K562 (cell line): ENCODE measurements around the gene STK24. TPM values are rescaled to one million over a fixed set of nuclear protein-coding genes. Genes with fewer than 3 reads are reported as not detected.

Source experiments
- ATAC-seq: fragments of 200-7000 bp; cut with Tn5 transposase; 3 replicates; pipeline ENCODE4 v1.9.1; 2020; ENCODE audit warnings: moderate library complexity
- BruUV-seq: library from RNA; stranded (reverse); fragments of 400-500 nt; replicated peaks from 2 replicates; lab custom pipeline; 2021; lab: Mats Ljungman, UMichigan
- CTCF ChIA-PET: fragments of 300-600 bp; formaldehyde crosslinking; extraction: SDS; loops from one replicate; lab custom pipeline; 2021; ENCODE audit warnings: low intra/inter-chr PET ratio; lab: Yijun Ruan, JAX
- POLR2A ChIA-PET: fragments of 300-600, 350-650 bp; sonication (Branson Sonifier 250); formaldehyde crosslinking; extraction: SDS; loops from one replicate; lab custom pipeline; 2021; ENCODE audit warnings: antibody characterized with exemption, inconsistent platforms; lab: Yijun Ruan, JAX
- DNase-seq, 4 experiments: peaks; one replicate each; pipeline versions ENCODE4 v3.0.0 to v3.0.0-alpha.2; 2011 to 2018; ENCODE audit warnings: low spot score in 3 of 4, mixed read lengths in 3 of 4; ENCODE audit errors: extremely low read depth in 1 of 4
- FAIRE-seq: peaks from 2 replicates; lab custom pipeline; 2011; peaks lifted over from hg19 to GRCh38; lab: Jason Lieb, UNC
- H2AFZ ChIP-seq: 2 replicates; pipeline ENCODE4 v1.6.0; 2011; ENCODE audit warnings: low read depth, low read length, control low read depth, inconsistent platforms
- H3K27ac ChIP-seq: fragments of 200-600 bp; 3 replicates; pipeline ENCODE4 v1.8.0; 2011; ENCODE audit warnings: low read depth, mild to moderate bottlenecking, control low read depth, inconsistent platforms, low read length, moderate library complexity, mixed read lengths; ENCODE audit errors: extremely low read depth
- H3K27me3 ChIP-seq, 2 experiments: fragments of 300-600 bp in 1 of 2; 2 replicates in 1 of 2; 3 replicates in 1 of 2; pipeline versions ENCODE4 v1.6.0 to v1.8.0; 2011; ENCODE audit warnings: inconsistent platforms in 2 of 2, low read length in 2 of 2, mild to moderate bottlenecking in 1 of 2, mixed read lengths in 1 of 2, moderate library complexity in 1 of 2; ENCODE audit not compliant: control insufficient read depth in 2 of 2, insufficient read depth in 2 of 2
- H3K36me3 ChIP-seq: fragments of 300-600 bp; 3 replicates; pipeline ENCODE4 v1.8.0; 2011; ENCODE audit warnings: mild to moderate bottlenecking, low read length, inconsistent platforms; ENCODE audit not compliant: control insufficient read depth, insufficient read depth
- H3K4me1 ChIP-seq, 2 experiments: fragments of 200-600 bp in 1 of 2; replicated peaks in 1 of 2; 2 replicates in 1 of 2; 3 replicates in 1 of 2; pipeline versions ENCODE4 v1.5.1 to v1.8.0; 2011; ENCODE audit warnings: inconsistent platforms in 2 of 2, low read length in 2 of 2, mild to moderate bottlenecking in 1 of 2, mixed read lengths in 1 of 2, moderate library complexity in 1 of 2; ENCODE audit not compliant: control insufficient read depth in 2 of 2, insufficient read depth in 2 of 2
- H3K4me2 ChIP-seq: 2 replicates; pipeline ENCODE4 v1.6.1; 2011; ENCODE audit warnings: low read length, control low read depth, inconsistent platforms, mixed read lengths; ENCODE audit not compliant: insufficient read depth
- H3K4me3 ChIP-seq: fragments of 200-600 bp; sonication (generic), shearing (Covaris generic); 2 replicates; pipeline ENCODE4 v1.5.1; 2016; ENCODE audit warnings: control low read depth, inconsistent platforms
- H3K79me2 ChIP-seq: fragments of 200-600 bp; 3 replicates; pipeline ENCODE4 v1.8.0; 2011; ENCODE audit warnings: low read length, inconsistent platforms; ENCODE audit not compliant: control insufficient read depth, insufficient read depth
- H3K9ac ChIP-seq, 2 experiments: 2 replicates each; pipeline versions ENCODE4 v1.6.0 to v1.6.1; 2011; ENCODE audit warnings: low read depth in 2 of 2, low read length in 2 of 2, control low read depth in 1 of 2, inconsistent platforms in 1 of 2, mild to moderate bottlenecking in 1 of 2, mixed read lengths in 1 of 2; ENCODE audit not compliant: insufficient read depth in 1 of 2
- H3K9me1 ChIP-seq: one replicate; pipeline ENCODE4 v1.6.0; 2011; ENCODE audit warnings: inconsistent platforms, mild to moderate bottlenecking, low read length, moderate library complexity; ENCODE audit not compliant: control insufficient read depth, insufficient read depth
- H3K9me3 ChIP-seq: replicated peaks from 2 replicates; pipeline ENCODE4 v1.5.1; 2011; ENCODE audit warnings: low read depth, low read length, inconsistent platforms; ENCODE audit not compliant: control insufficient read depth, insufficient read depth
- H4K20me1 ChIP-seq: replicated peaks from 2 replicates; pipeline ENCODE4 v1.6.1; 2011; ENCODE audit warnings: low read length, inconsistent platforms, mixed read lengths; ENCODE audit not compliant: control insufficient read depth, insufficient read depth
- C11orf30 ChIP-seq: fragments of 450-650 bp; IDR thresholded peaks from 2 replicates; pipeline ENCODE4 v1.6.1; 2016; ENCODE audit warnings: low read depth, mild to moderate bottlenecking
- CHD4 ChIP-seq: fragments of 200-600 bp; sonication (generic); IDR thresholded peaks from 3 replicates; pipeline ENCODE4 v1.6.1; 2012; ENCODE audit warnings: low read depth, mild to moderate bottlenecking, mixed read lengths, low read length, inconsistent platforms; ENCODE audit not compliant: insufficient read depth, insufficient replicate concordance, poor library complexity, severe bottlenecking
- HINFP ChIP-seq: fragments of 450-650 bp; conservative IDR thresholded peaks from 2 replicates; pipeline ENCODE4 v1.6.1; 2016; ENCODE audit warnings: missing genetic modification characterization, low read depth, mild to moderate bottlenecking, control low read depth, missing compliant biosample characterization
- MAFF ChIP-seq: IDR thresholded peaks from 2 replicates; pipeline ENCODE4 v1.6.1; 2012; ENCODE audit warnings: low read length, improper control_type of control experiment
- MAFG ChIP-seq: fragments of 450-650 bp; conservative IDR thresholded peaks from 2 replicates; pipeline ENCODE4 v1.6.1; 2016; ENCODE audit warnings: missing genetic modification characterization, missing compliant biosample characterization
- PML ChIP-seq: IDR thresholded peaks from 2 replicates; pipeline ENCODE4 v1.6.1; 2012; ENCODE audit warnings: low read length, inconsistent platforms
- POU5F1 ChIP-seq: fragments of 150-350 bp; IDR thresholded peaks from 2 replicates; pipeline ENCODE4 v1.6.1; 2014; ENCODE audit warnings: borderline replicate concordance, low read length, low read depth, mild to moderate bottlenecking; ENCODE audit not compliant: partially characterized antibody
- RBM39 ChIP-seq: fragments of 200-400 bp; formaldehyde crosslinking; optimal IDR thresholded peaks from 2 replicates; pipeline ENCODE3; 2018; ENCODE audit warnings: low read depth, low read length
- SMARCE1 ChIP-seq: fragments of 450-650 bp; IDR thresholded peaks from 2 replicates; pipeline ENCODE4 v1.7.1; 2016; ENCODE audit warnings: mild to moderate bottlenecking
- SREBF2 ChIP-seq: sonication (generic); formaldehyde crosslinking; IDR thresholded peaks from 2 replicates; pipeline ENCODE4 v1.4.0; 2020; ENCODE audit warnings: mild to moderate bottlenecking, missing genetic modification reagents
- ZNF217 ChIP-seq: sonication (generic); formaldehyde crosslinking; IDR thresholded peaks from 2 replicates; pipeline ENCODE4 v1.8.0; 2022; ENCODE audit warnings: mild to moderate bottlenecking, missing genetic modification reagents
- ZNF316 ChIP-seq: fragments of 450-650 bp; IDR thresholded peaks from 2 replicates; pipeline ENCODE4 v1.6.1; 2016
- WGBS: fragments of 100-300 bp; shearing (Covaris generic); methylation state at CpG from one replicate; pipeline ENCODE4 v1.1.6; 2016; ENCODE audit warnings: low coverage, mixed read lengths; ENCODE audit not compliant: insufficient coverage; ENCODE audit errors: missing lambda C conversion rate; 5-methylcytosine and 5-hydroxymethylcytosine counted together
- in situ Hi-C: fragments of 300-500 bp; cut with MboI; formaldehyde crosslinking; loops from 4 replicates; pipeline ENCODE4 v1.15.0; 2018; ENCODE audit warnings: inconsistent platforms, mixed read lengths
- intact Hi-C: fragments of 100-400 bp; cut with micrococcal nuclease; formaldehyde crosslinking; loops from 2 replicates; pipeline ENCODE4 v1.14.2; 2022
- polyA plus RNA-seq, 8 experiments: library from polyadenylated mRNA; depleted of rRNA in 4 of 8; stranded (reverse) in 5 of 8; unstranded in 3 of 8; fragments of >200 nt; fragmentation: Nextera tagmentation in 2 of 8; fragmentation: Illumina TruSeq in 1 of 8; extraction: Ambion mirVana in 2 of 8; extraction: Trizol in 1 of 8; gene quantifications; 2 replicates each; pipeline versions ENCODE4 v1.2.1 to v1.2.3, GENCODE V29; 2011 to 2014; ENCODE audit warnings: inconsistent platforms in 1 of 8, missing spikeins in 1 of 8
- total RNA-seq, 7 experiments: library from RNA; depleted of rRNA in 6 of 7; stranded (reverse); fragments of >200 nt in 6 of 7; fragmentation: Illumina TruSeq in 2 of 7; extraction: Trizol in 2 of 7; gene quantifications; 2 replicates each; pipeline versions ENCODE4 v1.2.1 to v1.2.3, GENCODE V29; 2011 to 2021; ENCODE audit warnings: low replicate concordance in 1 of 7
- TF ChIP-seq, protein P1 (sequence below): fragments of 250-450 bp; sonication (Bioruptor Pico); IDR thresholded peaks from 2 replicates; pipeline ENCODE4 v1.5.0; 2021

The STK24 gene
- total and polyA plus RNA-seq, 9 of the 15 experiments (the other 6 are each of a cell fraction or from before 2014, with no cell fraction given), result 3.8 to 78.4 (median 28.2) TPM

- FAIRE-seq (no peak), DNase-seq (no peak), ATAC-seq (no peak)
- Histone ChIP-seq H3K9ac (no peak overlapping the region), H3K9me3 (no peaks in the 10 kb centered on the region), H3K9me1 (no peaks in the 10 kb centered on the region), H3K36me3 (no peaks in the 10 kb centered on the region), H3K4me2 (no peak overlapping the region), H4K20me1 (no peaks in the 10 kb centered on the region), H3K27me3 (no peaks in the 10 kb centered on the region), H3K4me1 (peaks cover 2 to 5% of the 10 kb centered on the region in 2 experiments; a peak in 4 of 5 replicates), H3K79me2 (peaks cover 2% of the 10 kb centered on the region; the same call in 2 of the 3 replicates), H3K4me3 (no peak overlapping the region), H2AFZ (no peak overlapping the region), H3K27ac (no peak overlapping the region)
- no TSS peak for BruUV-seq
- intact Hi-C loops, result no loop called here
- in situ Hi-C loops, result no loop called here
- CTCF ChIA-PET, result no interaction called here
- WGBS, result 82% methylated on average over 2 of the region's 2 CpGs
- POLR2A ChIA-PET, result interaction anchor here (2.0 kb wide), 1 partner anchor 14 kb away, joined by 5 read pairs; no protein-coding TSS in a partner anchor
- TF ChIP-seq POU5F1 (no peak), CHD4 (no peak)
Measured at GRCh38 chr13:98581381-98581780, 4.5 kb upstream of the STK24 start.

DNA sequence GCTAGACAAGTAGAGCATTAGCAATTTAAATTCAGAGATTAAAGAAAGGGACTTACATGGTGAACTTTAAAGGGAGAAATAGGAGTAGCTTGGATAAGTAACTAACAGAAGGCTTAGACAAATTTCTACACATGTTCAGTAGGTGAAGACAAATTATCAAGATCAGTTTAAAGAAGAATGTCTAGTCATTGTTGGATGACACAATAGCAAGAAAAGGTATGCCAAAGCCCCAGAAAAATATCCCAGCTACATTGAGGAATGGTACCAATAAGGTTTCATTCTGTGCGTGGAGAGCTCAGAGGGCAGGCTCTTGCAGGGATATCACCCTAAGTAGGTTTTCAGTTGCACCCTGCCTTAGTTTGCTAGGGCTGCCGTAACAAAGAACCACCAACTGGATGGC is 3.5 kb upstream of the STK24 start:
- Histone ChIP-seq H3K4me3 (no peak overlapping the region), H3K27ac (no peak overlapping the region), H3K9me1 (no peaks in the 10 kb centered on the region), H3K9me3 (no peaks in the 10 kb centered on the region), H2AFZ (no peak overlapping the region), H3K9ac (no peak overlapping the region), H3K4me2 (no peak overlapping the region), H3K36me3 (no peaks in the 10 kb centered on the region), H3K27me3 (no peaks in the 10 kb centered on the region), H3K4me1 (peaks cover 2 to 12% of the 10 kb centered on the region in 2 experiments; a peak in 4 of 5 replicates), H4K20me1 (peaks cover 6% of the 10 kb centered on the region), H3K79me2 (peaks cover 12% of the 10 kb centered on the region)
- intact Hi-C loops (no loop called here), in situ Hi-C loops (no loop called here)
- ChIA-PET CTCF (no interaction called here), POLR2A (interaction anchor here (0.6 to 2.0 kb wide), 3 partner anchors 15 to 146 kb away, joined by 3 to 5 read pairs (median 3); no protein-coding TSS in a partner anchor)
- ATAC-seq, result no peak
- no TSS peak for BruUV-seq
- 80% methylated on average over 1 of the region's 2 CpGs for WGBS
- no peak for DNase-seq
- FAIRE-seq, result no peak
- TF ChIP-seq, protein P1, sequence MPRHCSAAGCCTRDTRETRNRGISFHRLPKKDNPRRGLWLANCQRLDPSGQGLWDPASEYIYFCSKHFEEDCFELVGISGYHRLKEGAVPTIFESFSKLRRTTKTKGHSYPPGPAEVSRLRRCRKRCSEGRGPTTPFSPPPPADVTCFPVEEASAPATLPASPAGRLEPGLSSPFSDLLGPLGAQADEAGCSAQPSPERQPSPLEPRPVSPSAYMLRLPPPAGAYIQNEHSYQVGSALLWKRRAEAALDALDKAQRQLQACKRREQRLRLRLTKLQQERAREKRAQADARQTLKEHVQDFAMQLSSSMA, result no peak
- peak; percentile 35; the same call in 1 of the 2 replicates for TF ChIP-seq MAFG (tag)
- TF ChIP-seq ZNF217 (CRISPR knock-in tag), result no peak
- no peak; the same call in 1 of the 2 replicates for TF ChIP-seq MAFF
- 0 out of 2 replicates have a peak, but pooled peaks have one; percentile 5 for TF ChIP-seq C11orf30
- TF ChIP-seq HINFP (tag), result no peak
- no peak for TF ChIP-seq PML
- no peak for TF ChIP-seq RBM39
- TF ChIP-seq ZNF316, result peak; percentile 19; the same call in 1 of the 2 replicates
- no peak for TF ChIP-seq SMARCE1
- no peak for TF ChIP-seq SREBF2 (CRISPR knock-in tag)
